SH-SY5Y (cell line): ENCODE data around the gene HACD2.

Experiments used
- GATA2 ChIP-seq: IDR thresholded peaks from 2 replicates; pipeline ENCODE4 v1.6.1; 2011; ENCODE audit warnings: mild to moderate bottlenecking, low read depth, low read length
- GATA3 ChIP-seq: IDR thresholded peaks from 2 replicates; pipeline ENCODE4 v1.6.1; 2011; ENCODE audit warnings: low read depth, mild to moderate bottlenecking, low read length, moderate library complexity

DNA sequence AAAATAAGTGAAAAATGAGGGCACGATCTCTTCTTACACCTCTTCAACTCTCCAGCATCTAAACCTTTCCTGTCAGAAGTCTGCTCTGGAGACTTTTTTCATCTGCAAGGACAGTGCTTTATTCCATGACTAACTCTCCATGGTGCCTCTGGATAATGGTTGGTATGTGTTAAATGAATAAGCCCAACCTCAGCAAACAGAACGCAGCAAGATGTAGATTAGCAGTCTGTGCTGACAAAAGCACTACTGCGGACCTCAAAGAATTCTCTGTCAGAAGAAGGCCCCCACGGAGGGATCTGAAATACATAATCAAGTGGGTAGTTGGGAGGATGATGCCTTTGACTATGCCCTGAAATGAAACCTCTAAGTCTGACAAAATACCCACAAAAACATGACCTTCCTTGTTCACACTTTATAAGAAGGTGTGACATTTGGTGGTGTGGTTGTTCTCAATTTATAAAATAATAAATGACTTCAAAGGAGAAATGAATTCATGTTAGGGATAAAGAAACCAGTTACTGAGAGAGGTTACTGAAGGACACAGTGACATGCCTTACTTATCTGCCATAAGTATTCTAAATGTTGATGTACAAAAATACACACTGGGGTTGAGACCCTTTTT is 92.8 kb downstream of the HACD2 start:
- TF ChIP-seq GATA2 (no peak), GATA3 (no peak)
